GM12878 (cell line): Measurements from ENCODE around the gene SEL1L2. TPM values are rescaled to one million over a fixed set of nuclear protein-coding genes. Genes with fewer than 3 reads are reported as not detected.

Source experiments
- CREB1 ChIP-seq: IDR thresholded peaks from 2 replicates; pipeline ENCODE4 v1.6.1; 2012; ENCODE audit warnings: low read depth, mild to moderate bottlenecking, inconsistent platforms
- ESRRA ChIP-seq: IDR thresholded peaks from 2 replicates; pipeline ENCODE4 v1.6.1; 2012; ENCODE audit warnings: mild to moderate bottlenecking, low read length, improper control_type of control experiment
- MEF2B ChIP-seq: fragments of 450-650 bp; IDR thresholded peaks from 2 replicates; pipeline ENCODE4 v1.6.1; 2018; ENCODE audit warnings: mild to moderate bottlenecking, moderate library complexity; ENCODE audit not compliant: partially characterized antibody, poor library complexity, severe bottlenecking
- RELA ChIP-seq: fragments of 450-650 bp; IDR thresholded peaks from 2 replicates; pipeline ENCODE4 v1.8.0; 2014; ENCODE audit warnings: borderline replicate concordance; ENCODE audit not compliant: partially characterized antibody
- ZNF622 ChIP-seq: fragments of 450-650 bp; IDR thresholded peaks from 2 replicates; pipeline ENCODE4 v1.6.1; 2017; ENCODE audit warnings: mild to moderate bottlenecking, inconsistent platforms
- polyA plus RNA-seq, 11 experiments: library from polyadenylated mRNA; depleted of rRNA in 4 of 11; unstranded in 6 of 11; stranded (reverse) in 5 of 11; fragments of >200 nt; fragmentation: Nextera tagmentation in 4 of 11; fragmentation: Illumina TruSeq in 1 of 11; extraction: Ambion mirVana in 4 of 11; extraction: Trizol in 1 of 11; gene quantifications; 1 replicate in 1 of 11; 2 replicates in 10 of 11; pipeline versions ENCODE4 v1.2.1 to v1.2.3, GENCODE V29; 2011 to 2016; ENCODE audit warnings: inconsistent platforms in 2 of 11, missing spikeins in 2 of 11, low read depth in 1 of 11
- total RNA-seq, 4 experiments: library from RNA; depleted of rRNA in 3 of 4; stranded (reverse); fragments of >200 nt in 3 of 4; fragmentation: Illumina TruSeq in 1 of 4; extraction: Trizol in 1 of 4; gene quantifications; 2 replicates each; pipeline versions ENCODE4 v1.2.1 to v1.2.3, GENCODE V29; 2013 to 2021
- TF ChIP-seq, protein P1 (sequence below): fragments of 450-650 bp; formaldehyde crosslinking; IDR thresholded peaks from 2 replicates; pipeline ENCODE4 v1.5.0; 2022; ENCODE audit warnings: mild to moderate bottlenecking, missing genetic modification characterization
- TF ChIP-seq, protein P2 (sequence below): IDR thresholded peaks from 2 replicates; pipeline ENCODE4 v1.6.1; 2011; ENCODE audit warnings: borderline replicate concordance, low read depth, mild to moderate bottlenecking, moderate library complexity, mixed read lengths, low read length; ENCODE audit not compliant: insufficient read depth; ENCODE audit errors: extremely low read length

The SEL1L2 gene
- total and polyA plus RNA-seq, 10 of the 15 experiments (the other 5 are each of a cell fraction or from before 2014, with no cell fraction given) = not detected

DNA sequence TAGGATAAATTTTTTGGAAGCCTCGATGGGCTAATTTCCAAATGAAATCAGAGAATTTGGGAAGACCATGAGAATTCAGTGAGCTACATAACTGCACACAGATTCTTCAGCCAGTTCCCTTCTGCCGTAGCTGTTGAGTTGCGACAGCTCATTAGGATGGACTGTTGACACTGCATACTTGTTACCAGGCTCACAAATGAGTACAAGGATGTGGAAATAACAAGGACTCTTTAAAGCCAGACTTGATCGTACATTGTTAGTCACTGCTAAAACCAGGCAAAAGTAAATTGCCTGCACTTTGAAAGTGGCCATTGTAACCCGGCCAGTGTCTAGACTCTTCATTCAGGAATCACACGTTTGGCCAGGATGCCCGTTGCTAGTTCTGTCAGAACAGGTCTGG is 168.5 kb downstream of the SEL1L2 start (continued):
- TF ChIP-seq, protein P1, sequence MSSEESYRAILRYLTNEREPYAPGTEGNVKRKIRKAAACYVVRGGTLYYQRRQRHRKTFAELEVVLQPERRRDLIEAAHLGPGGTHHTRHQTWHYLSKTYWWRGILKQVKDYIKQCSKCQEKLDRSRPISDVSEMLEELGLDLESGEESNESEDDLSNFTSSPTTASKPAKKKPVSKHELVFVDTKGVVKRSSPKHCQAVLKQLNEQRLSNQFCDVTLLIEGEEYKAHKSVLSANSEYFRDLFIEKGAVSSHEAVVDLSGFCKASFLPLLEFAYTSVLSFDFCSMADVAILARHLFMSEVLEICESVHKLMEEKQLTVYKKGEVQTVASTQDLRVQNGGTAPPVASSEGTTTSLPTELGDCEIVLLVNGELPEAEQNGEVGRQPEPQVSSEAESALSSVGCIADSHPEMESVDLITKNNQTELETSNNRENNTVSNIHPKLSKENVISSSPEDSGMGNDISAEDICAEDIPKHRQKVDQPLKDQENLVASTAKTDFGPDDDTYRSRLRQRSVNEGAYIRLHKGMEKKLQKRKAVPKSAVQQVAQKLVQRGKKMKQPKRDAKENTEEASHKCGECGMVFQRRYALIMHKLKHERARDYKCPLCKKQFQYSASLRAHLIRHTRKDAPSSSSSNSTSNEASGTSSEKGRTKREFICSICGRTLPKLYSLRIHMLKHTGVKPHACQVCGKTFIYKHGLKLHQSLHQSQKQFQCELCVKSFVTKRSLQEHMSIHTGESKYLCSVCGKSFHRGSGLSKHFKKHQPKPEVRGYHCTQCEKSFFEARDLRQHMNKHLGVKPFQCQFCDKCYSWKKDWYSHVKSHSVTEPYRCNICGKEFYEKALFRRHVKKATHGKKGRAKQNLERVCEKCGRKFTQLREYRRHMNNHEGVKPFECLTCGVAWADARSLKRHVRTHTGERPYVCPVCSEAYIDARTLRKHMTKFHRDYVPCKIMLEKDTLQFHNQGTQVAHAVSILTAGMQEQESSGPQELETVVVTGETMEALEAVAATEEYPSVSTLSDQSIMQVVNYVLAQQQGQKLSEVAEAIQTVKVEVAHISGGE = no peak
- TF ChIP-seq, protein P2, sequence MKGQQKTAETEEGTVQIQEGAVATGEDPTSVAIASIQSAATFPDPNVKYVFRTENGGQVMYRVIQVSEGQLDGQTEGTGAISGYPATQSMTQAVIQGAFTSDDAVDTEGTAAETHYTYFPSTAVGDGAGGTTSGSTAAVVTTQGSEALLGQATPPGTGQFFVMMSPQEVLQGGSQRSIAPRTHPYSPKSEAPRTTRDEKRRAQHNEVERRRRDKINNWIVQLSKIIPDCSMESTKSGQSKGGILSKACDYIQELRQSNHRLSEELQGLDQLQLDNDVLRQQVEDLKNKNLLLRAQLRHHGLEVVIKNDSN = no peak
- TF ChIP-seq CREB1 (no peak), RELA (no peak), MEF2B (no peak), ESRRA (no peak), ZNF622 (no peak)
